Parathyroid adenoma (tissue), 2 donors: ENCODE results near the gene DYNC2LI1.
"Not testable (repeated sequence)": the region's sequence is repeated elsewhere in the genome, so short reads cannot be mapped to it uniquely, and the experiment has no call there.

ENCODE experiments used
- H2AFZ ChIP-seq: fragments of 300-600 bp; sonication (generic); one replicate; pipeline ENCODE4 v1.7.0; 2017; ENCODE audit warnings: antibody characterized with exemption, mild to moderate bottlenecking
- H3K27ac ChIP-seq: fragments of 300-600 bp; sonication (generic); one replicate; pipeline ENCODE4 v1.7.0; 2017
- H3K27me3 ChIP-seq: fragments of 300-600 bp; sonication (generic); one replicate; pipeline ENCODE4 v1.7.0; 2017; ENCODE audit warnings: low read length; ENCODE audit not compliant: control insufficient read depth, insufficient read depth
- H3K36me3 ChIP-seq: fragments of 300-600 bp; sonication (generic); one replicate; pipeline ENCODE4 v1.7.0; 2017; ENCODE audit warnings: low read length; ENCODE audit not compliant: control insufficient read depth, insufficient read depth
- H3K4me1 ChIP-seq: fragments of 300-600 bp; sonication (generic); one replicate; pipeline ENCODE4 v1.7.0; 2017; ENCODE audit warnings: control low read depth
- H3K4me2 ChIP-seq: fragments of 300-600 bp; sonication (generic); one replicate; pipeline ENCODE4 v1.7.0; 2017; ENCODE audit warnings: low read length
- H3K4me3 ChIP-seq: fragments of 300-600 bp; sonication (generic); one replicate; pipeline ENCODE4 v1.7.0; 2017; ENCODE audit warnings: low read depth, low read length
- H3K79me2 ChIP-seq: fragments of 300-600 bp; sonication (generic); one replicate; pipeline ENCODE4 v1.7.0; 2017; ENCODE audit warnings: control low read depth
- H3K9ac ChIP-seq: fragments of 300-600 bp; sonication (generic); one replicate; pipeline ENCODE4 v1.7.0; 2017; ENCODE audit warnings: mild to moderate bottlenecking
- H3K9me3 ChIP-seq: fragments of 300-600 bp; sonication (generic); one replicate; pipeline ENCODE4 v1.7.0; 2017; ENCODE audit warnings: low read length; ENCODE audit not compliant: control insufficient read depth
- TF ChIP-seq, protein P1 (sequence below): fragments of 300-600 bp; sonication (generic); IDR thresholded peaks from one replicate; pipeline ENCODE4 v1.7.0; 2017; ENCODE audit warnings: antibody characterized with exemption, mild to moderate bottlenecking
- donor health status: primary hyperparathyroidism.

The DYNC2LI1 gene

DNA sequence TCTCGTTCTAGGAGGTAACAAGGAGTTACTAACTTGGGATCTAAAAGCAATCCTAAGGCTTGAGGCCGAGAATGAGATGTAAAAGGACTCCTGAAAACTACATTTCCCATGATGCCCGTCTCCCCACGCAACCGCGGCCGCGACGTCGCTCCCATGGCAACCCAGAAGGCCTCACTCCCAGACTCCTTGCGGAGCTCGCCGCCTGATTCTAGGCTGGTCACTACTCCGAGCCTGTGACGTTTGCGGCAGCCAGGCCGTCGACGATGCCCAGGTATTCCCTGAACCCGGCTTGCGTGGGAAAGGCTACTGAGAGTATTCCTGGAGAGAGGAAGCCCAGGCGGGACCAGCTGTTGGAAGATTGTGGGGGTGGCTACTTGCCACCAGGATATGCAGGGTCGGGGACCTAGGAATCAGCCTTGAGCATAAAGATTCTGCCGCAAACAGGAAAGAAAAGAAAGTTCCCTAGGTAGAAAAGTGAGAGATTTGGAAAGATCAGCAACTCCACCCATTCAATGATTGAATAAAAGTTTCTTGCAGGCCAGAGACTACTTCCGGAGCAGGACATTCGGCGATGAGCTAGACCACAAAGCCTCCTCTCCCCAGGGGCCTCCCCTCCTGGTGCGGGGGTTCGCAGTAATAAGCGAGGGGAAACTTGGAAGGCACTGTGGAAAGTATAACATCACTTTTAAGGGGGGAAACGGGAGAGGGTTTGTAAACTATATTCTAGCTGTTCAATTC lies at the start of gene DYNC2LI1:
Gene DYNC2LI1, plus strand, starts transcription at position 164 of the 738 bp plus-strand sequence. Its CDS starts 100 bp downstream, at position 264.
- Histone ChIP-seq H2AFZ (peak within 1 kb of the TSS; percentile 81), H3K9me3 (no peaks in the 10 kb centered on the region), H3K4me1 (no peaks in the 10 kb centered on the region), H3K79me2 (peaks cover 3% of the 10 kb centered on the region), H3K9ac (no peak within 1 kb of the TSS), H3K4me3 (peak within 1 kb of the TSS; percentile 95), H3K27me3 (no peaks in the 10 kb centered on the region), H3K36me3 (no peaks in the 10 kb centered on the region), H3K4me2 (peak within 1 kb of the TSS; percentile 86), H3K27ac (peak within 1 kb of the TSS; percentile 78)
- TF ChIP-seq, protein P1, sequence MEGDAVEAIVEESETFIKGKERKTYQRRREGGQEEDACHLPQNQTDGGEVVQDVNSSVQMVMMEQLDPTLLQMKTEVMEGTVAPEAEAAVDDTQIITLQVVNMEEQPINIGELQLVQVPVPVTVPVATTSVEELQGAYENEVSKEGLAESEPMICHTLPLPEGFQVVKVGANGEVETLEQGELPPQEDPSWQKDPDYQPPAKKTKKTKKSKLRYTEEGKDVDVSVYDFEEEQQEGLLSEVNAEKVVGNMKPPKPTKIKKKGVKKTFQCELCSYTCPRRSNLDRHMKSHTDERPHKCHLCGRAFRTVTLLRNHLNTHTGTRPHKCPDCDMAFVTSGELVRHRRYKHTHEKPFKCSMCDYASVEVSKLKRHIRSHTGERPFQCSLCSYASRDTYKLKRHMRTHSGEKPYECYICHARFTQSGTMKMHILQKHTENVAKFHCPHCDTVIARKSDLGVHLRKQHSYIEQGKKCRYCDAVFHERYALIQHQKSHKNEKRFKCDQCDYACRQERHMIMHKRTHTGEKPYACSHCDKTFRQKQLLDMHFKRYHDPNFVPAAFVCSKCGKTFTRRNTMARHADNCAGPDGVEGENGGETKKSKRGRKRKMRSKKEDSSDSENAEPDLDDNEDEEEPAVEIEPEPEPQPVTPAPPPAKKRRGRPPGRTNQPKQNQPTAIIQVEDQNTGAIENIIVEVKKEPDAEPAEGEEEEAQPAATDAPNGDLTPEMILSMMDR = no peak

DNA sequence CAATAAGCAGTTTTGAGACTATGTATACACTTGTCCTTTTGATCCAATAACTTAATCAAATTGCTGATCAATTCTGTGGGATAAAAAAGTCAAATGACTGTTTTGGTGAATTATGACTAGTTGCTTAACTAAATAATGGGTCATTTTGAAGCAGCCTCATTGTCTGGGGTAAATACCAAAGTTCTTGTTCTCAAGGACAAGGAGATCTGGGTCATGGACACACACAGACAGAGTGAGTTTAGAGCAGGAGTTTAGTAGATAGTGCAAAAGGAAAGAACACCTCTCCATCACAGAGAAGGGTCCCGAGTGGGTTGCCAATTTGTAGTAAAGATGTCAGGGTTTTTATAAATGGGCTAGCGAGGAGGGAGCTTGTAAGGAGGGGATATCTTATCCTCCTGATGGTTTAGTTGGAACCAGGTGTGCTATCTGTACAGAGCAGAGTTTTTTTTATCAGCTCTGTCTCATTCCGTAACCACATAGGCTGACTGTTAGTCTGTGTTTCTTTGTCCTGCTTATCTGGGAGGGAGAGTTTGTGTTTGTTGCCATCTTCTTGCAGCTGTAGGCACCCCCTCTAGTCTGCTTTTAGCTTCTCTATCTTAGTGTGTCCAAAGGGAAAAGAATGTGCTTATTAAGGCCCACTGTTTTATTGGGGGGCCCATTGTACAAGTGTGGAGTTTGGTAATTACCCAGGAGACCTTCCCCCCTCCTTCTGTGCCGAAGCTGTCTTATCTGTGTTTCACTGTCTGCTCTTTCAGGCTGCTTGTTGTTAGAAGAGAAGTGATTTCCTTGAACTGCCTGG lies 48.9 kb upstream of the DYNC2LI1 start:
- H3K4me2 ChIP-seq = no peak overlapping the region
- no peaks in the 10 kb centered on the region for H3K36me3 ChIP-seq

DNA sequence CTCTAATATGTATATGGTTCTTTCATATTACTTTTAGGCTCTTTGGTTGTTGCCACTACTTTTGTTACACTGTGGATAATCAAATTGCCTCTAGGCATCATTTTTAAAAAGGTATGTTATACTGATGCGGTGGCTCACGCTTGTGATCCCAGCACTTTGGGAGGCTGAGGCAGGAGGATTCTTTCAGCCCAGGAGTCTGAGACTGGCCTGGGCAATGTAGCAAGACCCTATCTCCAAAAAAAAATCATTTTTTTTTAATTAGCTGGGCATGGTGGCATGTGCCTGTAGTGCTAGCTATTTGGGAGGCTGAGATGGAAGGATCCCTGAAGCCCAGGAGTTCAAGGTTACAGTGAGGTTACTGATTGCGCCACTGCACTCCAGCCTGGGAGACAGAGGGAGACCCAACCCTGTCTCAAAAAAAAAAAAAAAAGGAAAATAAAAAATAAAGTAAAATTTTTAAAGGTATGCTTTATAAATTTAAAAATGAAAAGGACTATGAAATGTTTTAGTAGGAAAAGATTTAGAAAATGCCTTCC lies 48.1 kb upstream of the DYNC2LI1 start:
- H3K4me2 ChIP-seq = no peak overlapping the region
- no peaks in the 10 kb centered on the region for H3K27me3 ChIP-seq
- H3K79me2 ChIP-seq = no peaks in the 10 kb centered on the region
- H3K9me3 ChIP-seq = no peaks in the 10 kb centered on the region
- TF ChIP-seq, protein P1 = no peak
- no peaks in the 10 kb centered on the region for H3K4me1 ChIP-seq
- H2AFZ ChIP-seq = no peak overlapping the region
- no peaks in the 10 kb centered on the region for H3K36me3 ChIP-seq
- H3K9ac ChIP-seq = no peak overlapping the region
- H3K4me3 ChIP-seq = no peak overlapping the region
- no peak overlapping the region for H3K27ac ChIP-seq

More for the DNA sequence above, 48.9 kb upstream of the DYNC2LI1 start:
- no peak overlapping the region for H3K27ac ChIP-seq
- TF ChIP-seq, protein P1 = no peak
- no peak overlapping the region for H3K4me3 ChIP-seq
- H3K9me3 ChIP-seq = no peaks in the 10 kb centered on the region
- no peaks in the 10 kb centered on the region for H3K4me1 ChIP-seq
- H3K79me2 ChIP-seq = no peaks in the 10 kb centered on the region
- no peaks in the 10 kb centered on the region for H3K27me3 ChIP-seq
- H2AFZ ChIP-seq = peak overlapping the region; percentile 49
- H3K9ac ChIP-seq = no peak overlapping the region

DNA sequence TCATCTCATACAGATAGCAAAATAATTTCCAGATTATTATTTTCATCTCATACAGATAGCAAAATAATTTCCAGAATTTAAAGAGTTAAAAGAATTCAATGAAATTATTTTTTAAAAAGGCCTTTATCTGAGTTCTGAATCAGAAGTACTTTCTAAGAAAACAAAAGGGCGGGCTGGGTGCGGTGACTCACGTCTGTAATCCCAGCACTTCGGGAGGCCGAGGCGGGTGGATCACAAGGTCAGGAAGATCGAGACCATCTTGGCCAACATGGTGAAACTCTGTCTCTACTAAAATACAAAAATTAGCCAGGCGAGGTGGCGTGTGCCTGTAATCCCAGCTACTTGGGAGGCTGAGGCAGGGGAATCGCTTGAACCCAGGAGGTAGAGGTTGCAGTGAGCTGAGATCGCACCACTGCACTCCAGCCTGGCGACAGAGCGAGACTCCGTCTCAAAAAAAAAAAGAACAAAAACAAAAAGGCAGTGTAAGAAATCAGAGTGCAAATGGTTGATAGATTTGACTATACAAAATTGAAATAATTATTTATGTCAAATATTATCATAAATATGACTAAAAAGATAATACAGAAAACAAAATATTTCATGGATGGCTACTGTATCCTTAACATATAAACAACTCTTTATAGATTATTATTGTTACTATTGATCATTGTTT lies 46.7 kb upstream of the DYNC2LI1 start:
- not testable (repeated sequence) for H3K79me2 ChIP-seq, H3K9ac ChIP-seq

DNA sequence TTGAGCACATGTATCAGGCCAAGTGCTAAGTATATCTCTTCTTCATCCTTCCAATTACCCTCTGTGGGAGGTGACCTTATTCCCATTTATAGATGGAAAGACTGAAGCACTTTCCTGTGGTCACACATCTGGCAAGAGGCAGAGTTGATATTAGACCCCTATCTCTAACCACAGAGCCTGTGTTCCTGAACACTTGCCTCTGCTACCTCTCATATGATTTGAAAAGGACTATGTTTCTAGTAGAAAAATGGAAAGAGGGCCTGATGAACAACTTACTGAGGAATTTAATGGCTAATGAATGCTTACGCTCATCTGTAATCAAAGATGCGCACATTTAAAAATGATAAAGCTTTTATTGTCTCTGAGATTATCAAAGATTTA lies 46.2 kb upstream of the DYNC2LI1 start:
- Histone ChIP-seq H3K27me3 (no peaks in the 10 kb centered on the region), H3K4me1 (no peaks in the 10 kb centered on the region), H3K9ac (no peak overlapping the region), H3K4me3 (no peak overlapping the region), H3K4me2 (no peak overlapping the region), H2AFZ (no peak overlapping the region), H3K27ac (no peak overlapping the region), H3K9me3 (no peaks in the 10 kb centered on the region), H3K36me3 (no peaks in the 10 kb centered on the region), H3K79me2 (no peaks in the 10 kb centered on the region)
- TF ChIP-seq, protein P1 = no peak

More for the DNA sequence above, 46.7 kb upstream of the DYNC2LI1 start:
- H2AFZ ChIP-seq, H3K27me3 ChIP-seq, H3K27ac ChIP-seq, H3K4me3 ChIP-seq, H3K4me1 ChIP-seq, H3K36me3 ChIP-seq, H3K9me3 ChIP-seq, H3K4me2 ChIP-seq: not testable (repeated sequence)
